A673 (cell line): Measurements from ENCODE around the gene APOBEC2.

Experiments used
- EZH2 ChIP-seq: fragments of 200-600 bp; sonication (generic); IDR thresholded peaks from 2 replicates; pipeline ENCODE4 v1.6.1; 2017; ENCODE audit warnings: borderline replicate concordance, low read depth, mild to moderate bottlenecking, mixed read lengths, antibody characterized with exemption, low read length; ENCODE audit not compliant: poor library complexity, severe bottlenecking
- TF ChIP-seq, protein P1 (sequence below): fragments of 300-800, 200-600 bp; sonication (generic); conservative IDR thresholded peaks from 2 replicates; pipeline ENCODE4 v1.5.1; 2017; ENCODE audit warnings: low read depth, mild to moderate bottlenecking, antibody characterized with exemption, low read length, moderate library complexity, mixed read lengths

GRCh38 chr6:41103847-41104246 lies 50.8 kb downstream of the APOBEC2 start:
- TF ChIP-seq, protein P1, sequence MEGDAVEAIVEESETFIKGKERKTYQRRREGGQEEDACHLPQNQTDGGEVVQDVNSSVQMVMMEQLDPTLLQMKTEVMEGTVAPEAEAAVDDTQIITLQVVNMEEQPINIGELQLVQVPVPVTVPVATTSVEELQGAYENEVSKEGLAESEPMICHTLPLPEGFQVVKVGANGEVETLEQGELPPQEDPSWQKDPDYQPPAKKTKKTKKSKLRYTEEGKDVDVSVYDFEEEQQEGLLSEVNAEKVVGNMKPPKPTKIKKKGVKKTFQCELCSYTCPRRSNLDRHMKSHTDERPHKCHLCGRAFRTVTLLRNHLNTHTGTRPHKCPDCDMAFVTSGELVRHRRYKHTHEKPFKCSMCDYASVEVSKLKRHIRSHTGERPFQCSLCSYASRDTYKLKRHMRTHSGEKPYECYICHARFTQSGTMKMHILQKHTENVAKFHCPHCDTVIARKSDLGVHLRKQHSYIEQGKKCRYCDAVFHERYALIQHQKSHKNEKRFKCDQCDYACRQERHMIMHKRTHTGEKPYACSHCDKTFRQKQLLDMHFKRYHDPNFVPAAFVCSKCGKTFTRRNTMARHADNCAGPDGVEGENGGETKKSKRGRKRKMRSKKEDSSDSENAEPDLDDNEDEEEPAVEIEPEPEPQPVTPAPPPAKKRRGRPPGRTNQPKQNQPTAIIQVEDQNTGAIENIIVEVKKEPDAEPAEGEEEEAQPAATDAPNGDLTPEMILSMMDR = no peak
- TF ChIP-seq EZH2 = no peak
